Measurements from ENCODE around the gene ZCCHC14. TPM values are rescaled to one million over a fixed set of nuclear protein-coding genes. Genes with fewer than 3 reads are reported as not detected.
"Not testable (repeated sequence)": the region's sequence is repeated elsewhere in the genome, so short reads cannot be mapped to it uniquely, and the experiment has no call there.

Gene ZCCHC14
- total RNA-seq, 1 donor from 2014 or later: 6.4 TPM

DNA sequence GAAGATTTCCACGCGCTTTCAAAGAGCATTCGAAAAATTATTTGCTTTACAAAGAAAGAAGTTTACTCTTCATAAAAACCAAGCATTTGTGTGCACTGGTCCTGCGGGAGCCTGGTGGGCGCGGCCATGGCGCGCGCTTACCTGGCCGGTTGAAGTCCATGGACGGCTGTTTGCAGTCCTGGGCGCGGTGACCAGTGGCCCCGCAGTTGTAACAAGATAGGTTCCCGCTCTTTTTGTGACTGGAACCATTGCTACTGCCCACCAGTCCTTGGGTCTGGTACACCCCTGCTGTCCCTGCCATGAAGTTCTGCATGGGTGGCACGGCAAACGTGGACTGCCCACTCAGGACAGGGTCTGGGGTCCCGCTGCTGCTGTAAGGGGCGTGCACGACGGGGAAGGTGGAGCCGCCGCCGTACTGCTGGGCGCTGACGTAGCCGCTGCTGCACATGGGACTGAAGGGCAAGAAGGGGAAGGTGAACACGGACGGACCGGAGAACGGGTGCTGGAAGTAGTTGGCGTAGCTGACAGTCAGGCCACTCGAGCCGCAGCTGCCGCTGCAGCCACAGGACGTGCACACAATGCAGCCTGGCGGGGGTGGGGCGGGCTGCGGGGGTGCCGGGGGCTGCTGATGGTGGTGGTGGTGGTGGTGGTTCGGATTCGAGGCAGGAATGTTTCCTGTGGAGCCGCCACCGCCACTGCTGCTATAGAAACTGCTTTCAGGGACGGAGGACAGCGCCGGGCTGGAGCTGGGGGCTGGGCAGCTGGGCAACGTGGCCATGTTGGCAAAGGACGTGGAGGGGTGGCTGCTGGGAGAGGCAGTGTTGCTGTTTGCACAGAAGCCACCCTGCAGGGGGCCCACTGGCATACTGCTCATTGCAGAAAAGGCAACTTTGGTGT, 81.2 kb downstream of the ZCCHC14 start:
- DNase-seq (ENCODE audit: low read depth, low spot score): no peak

- DNase-seq (ENCODE audit: low read depth, low spot score): no peak
Measured at GRCh38 chr16:87410968-87411367, 81.9 kb downstream of the ZCCHC14 start.

- DNase-seq (ENCODE audit: low read depth, low spot score): no peak
Measured at GRCh38 chr16:87410530-87410929, 82.3 kb downstream of the ZCCHC14 start.

DNA sequence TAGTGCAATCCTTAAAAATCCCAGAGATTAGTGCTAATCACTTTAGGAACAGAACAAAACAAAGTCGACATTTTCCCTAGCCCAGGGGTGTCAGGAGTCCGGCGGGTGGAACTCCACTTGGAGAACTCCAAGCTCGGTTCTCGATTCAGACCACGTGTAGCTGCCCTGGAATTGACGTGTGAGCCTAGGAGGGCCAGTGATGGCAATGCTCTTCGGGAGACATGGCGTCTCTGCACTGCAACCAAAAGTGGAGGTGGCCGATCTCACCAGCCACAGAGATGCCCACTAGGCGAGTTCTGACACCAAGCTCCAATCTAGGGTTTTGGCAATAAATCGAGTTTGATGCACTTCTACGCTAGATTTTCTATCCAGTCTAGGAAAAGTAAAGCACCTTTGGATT, 83.0 kb downstream of the ZCCHC14 start:
- DNase-seq (ENCODE audit: low read depth, low spot score): no peak

GRCh38 chr16:87409153-87409552, 83.7 kb downstream of the ZCCHC14 start:
- DNase-seq (ENCODE audit: low read depth, low spot score): no peak

- peak; percentile 88 for DNase-seq (ENCODE audit: low read depth, low spot score)
Measured at GRCh38 chr16:87407511-87408112, 85.2 kb downstream of the ZCCHC14 start.

- no peak for DNase-seq (ENCODE audit: low read depth, low spot score)
Measured at GRCh38 chr16:87406495-87407088, 86.2 kb downstream of the ZCCHC14 start.

GRCh38 chr16:87404764-87405625, 87.8 kb downstream of the ZCCHC14 start:
- no peak for DNase-seq (ENCODE audit: low read depth, low spot score)

DNA sequence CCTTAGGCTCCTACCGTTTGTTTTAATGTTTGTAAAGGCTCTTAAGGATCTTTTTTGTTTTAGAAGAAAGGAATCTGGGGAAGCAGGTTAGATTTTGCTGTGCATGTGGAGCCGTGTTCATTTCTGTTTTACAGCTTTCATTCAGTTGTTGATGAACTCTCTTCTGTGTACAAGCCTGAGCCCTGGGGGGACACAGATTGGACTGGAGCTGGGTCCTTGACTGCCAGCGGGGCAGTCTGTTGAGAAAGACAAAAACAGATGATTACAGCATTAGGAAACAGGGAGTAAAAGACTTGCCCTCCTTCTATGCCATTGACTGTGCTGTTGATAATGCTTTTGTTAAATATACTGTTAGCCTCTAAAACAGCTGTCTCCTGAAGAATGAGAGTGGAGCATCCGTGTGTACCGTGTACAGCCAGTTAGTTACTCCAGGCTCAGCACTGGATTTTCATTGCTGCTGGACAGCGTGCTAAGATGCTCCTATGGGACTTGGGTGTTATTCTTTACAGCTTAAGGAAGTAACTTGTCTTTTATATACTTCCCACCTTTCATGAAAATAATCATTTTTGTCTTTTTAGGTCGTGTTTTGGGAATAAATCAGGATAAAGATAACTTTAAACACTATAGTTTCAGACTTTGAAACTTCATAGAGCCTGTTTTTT, 97.5 kb downstream of the ZCCHC14 start:
- no peak for DNase-seq (ENCODE audit: low read depth, low spot score)

- DNase-seq (ENCODE audit: low read depth, low spot score): no peak
Measured at GRCh38 chr16:87393680-87394055, 99.2 kb downstream of the ZCCHC14 start.

- DNase-seq (ENCODE audit: low read depth, low spot score): no peak
Measured at GRCh38 chr16:87392821-87393679, 99.8 kb downstream of the ZCCHC14 start.

DNA sequence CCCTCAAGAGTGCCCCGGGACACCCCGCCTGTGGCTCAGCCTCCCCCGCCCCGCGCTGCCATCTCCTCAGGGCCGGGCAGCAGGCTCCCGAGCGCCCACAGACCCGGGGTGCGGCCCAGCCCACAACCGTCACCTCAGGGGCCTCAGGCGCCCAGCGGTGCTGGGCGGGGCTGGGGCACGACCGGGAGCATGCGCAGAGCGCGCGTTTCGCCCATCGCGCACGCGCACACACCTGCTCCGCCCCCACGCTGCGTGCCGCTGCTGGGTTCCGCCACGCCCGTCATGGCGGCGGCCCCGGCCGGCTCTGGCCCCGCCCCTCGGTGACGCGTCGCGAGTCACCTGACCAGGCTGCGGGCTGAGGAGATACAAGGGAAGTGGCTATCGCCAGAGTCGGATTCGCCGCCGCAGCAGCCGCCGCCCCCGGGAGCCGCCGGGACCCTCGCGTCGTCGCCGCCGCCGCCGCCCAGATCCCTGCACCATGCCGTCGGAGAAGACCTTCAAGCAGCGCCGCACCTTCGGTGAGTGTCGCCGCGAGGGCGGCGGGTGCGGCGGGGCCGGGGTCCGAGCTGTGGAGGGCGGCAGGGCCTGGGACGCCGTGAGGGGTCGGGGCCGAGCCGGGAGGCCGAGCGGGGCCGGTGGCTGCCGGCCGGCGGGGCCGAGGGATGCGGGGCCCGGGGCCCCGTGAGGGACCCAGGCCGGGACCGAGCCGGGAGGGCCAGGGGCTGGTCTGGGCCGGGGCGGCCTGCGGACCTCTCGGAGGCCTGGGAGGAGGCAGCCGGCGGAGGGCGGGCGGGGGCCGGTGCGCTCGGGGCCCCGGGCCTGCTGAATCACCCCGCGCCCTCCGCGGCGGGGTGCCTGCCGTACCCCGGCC, 100.6 kb downstream of the ZCCHC14 start, which contains the start of gene MAP1LC3B:
Gene MAP1LC3B, plus strand, starts transcription at position 387 of the 871 bp plus-strand sequence. Its CDS starts 92 bp downstream, at position 479.
- peak; percentile 84 for DNase-seq (ENCODE audit: low read depth, low spot score)

DNA sequence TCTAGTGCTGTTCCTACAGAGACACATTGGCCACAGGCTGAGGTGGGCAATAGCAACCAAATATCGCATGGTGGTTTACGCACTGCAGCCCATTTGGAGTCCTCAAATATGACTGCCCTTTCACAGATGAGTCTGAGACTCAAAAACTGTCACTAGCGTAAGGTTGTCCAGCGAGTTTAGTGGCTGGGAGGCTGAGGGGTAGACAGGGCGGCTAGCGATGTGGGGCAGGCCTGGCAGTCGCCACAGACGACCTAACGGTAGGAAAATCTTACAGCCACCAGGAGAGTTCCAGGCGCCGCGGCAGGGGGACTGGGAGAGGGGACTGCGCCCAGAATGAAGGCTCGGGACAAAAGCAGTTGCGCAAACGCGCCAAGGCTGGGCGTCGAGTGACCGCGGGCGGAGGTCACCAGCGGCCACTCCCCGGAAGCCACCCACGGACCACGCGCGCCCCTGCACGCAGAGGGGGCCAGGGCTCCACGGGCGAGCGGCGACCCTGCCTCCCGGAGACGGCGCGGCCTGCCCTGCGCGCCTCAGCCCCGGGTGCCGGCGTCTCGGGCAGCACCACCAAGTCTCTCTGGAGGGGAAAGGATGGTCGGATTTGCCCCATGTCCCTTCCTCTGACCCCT, 101.4 kb downstream of the ZCCHC14 start:
- no peak for DNase-seq (ENCODE audit: low read depth, low spot score)

DNA sequence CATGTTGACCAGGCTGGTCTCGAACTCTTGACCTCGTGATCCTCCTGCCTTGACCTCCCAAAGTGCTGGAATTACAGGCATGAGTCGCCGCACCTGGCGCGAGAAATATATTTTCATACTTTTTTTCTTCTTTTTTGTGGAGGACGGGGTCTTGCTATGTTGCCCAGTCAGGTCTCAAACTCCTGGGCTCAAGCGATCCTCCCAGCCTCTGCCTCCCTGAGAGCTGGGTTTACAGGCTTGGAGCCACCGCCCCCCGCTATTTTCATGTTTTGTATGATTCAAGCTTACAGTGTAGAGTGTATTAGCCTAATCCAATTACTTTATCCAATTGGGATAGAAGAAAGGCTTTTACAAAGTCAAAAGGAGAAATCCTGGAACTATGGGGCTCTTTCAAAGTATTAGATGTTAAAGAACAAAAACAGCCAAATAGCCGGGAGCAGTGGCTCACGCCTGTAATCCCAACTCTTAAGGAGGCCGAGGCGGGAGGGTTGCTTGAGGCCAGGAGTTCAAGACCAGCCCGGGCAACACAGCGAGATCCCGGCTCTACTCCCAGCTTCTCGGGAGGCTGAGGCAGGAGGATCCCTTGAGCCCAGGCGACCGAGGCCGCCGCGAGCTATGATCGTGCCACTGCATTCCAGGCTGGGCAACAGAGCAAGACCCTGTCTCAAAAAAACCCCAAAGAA, 102.0 kb downstream of the ZCCHC14 start:
- DNase-seq (ENCODE audit: low read depth, low spot score): no peak

DNA sequence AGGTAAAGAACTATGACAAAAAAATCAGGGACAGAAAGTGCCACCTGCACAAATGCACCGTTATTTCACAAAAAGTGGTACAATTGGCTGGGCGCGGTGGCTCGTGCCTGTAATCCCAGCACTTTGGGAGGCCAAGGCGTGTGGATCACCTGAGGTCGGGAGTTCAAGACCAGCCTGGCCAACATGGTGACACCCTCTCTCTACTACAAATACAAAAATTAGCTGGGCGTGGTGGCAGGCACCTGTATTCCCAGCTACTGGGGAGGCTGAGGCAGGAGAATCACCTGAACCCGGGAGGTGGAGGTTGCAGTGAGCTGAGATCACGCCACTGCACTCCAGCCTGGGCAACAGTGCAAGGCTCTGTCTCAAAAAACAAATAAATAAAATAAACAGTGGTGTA, 102.9 kb downstream of the ZCCHC14 start:
- DNase-seq (ENCODE audit: low read depth, low spot score): not testable (repeated sequence)

- no peak for DNase-seq (ENCODE audit: low read depth, low spot score)
Measured at GRCh38 chr16:87389245-87389644, 103.6 kb downstream of the ZCCHC14 start.

DNA sequence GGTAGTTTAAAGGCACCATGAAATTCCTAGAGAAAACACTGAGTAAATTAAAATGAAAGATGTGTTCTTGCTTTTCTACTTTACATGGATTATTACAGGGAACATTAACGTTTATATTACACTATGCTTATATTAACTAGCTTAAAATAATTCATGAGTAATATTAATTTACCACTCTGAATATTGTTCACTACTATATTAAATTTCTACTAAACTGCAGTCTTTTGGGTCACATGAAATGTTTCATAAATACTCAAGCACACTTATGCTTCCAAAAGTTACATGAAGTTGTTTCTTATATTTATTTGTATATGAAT, 104.0 kb downstream of the ZCCHC14 start:
- no peak for DNase-seq (ENCODE audit: low read depth, low spot score)
